ENCODE data around the gene CCM2.

DNA sequence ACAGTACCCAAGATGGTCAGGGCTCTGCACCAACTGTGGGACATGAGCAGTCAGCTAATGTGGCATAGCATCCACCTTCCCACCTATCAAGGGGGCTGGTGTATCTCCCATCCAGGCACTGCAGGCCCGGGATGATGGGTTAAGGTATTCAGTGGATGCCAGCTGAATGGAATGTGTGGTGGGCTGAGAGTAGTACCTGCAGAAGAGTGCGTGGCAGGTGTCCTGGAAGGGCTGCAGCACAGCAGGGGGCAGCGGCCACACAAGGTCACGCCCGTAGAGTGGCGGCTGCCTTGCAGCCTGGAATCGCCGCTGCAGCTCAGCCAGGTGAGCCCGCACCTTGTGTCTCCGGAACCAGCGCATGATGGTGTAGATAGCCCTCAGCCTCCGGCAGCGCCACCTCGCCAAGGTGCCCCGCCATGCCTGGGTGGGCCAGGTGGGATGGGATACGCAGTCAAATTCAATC, 34.5 kb upstream of the CCM2 start:
- no peak for TF ChIP-seq POLR2A (IDR thresholded peaks at IDR 0.05)
- TF ChIP-seq CTCF (IDR thresholded peaks at IDR 0.05): no peak
